Pancreas (tissue), 10 donors: Measurements from ENCODE around the gene ZNF318. TPM values are rescaled to one million over a fixed set of nuclear protein-coding genes. Genes with fewer than 3 reads are reported as not detected.

Experiments used
- ATAC-seq, 4 donors: fragments of 200-7000 bp; cut with Tn5 transposase; one replicate each; pipeline versions ENCODE4 v1.8.0 to v1.9.1; 2020; ENCODE audit warnings: mild to moderate bottlenecking in 4 of 4, moderate library complexity in 4 of 4
- DNase-seq, 6 donors: peaks; one replicate each; pipeline ENCODE4 v3.0.0-alpha.2; 2020
- FAIRE-seq: peaks from 2 replicates; lab custom pipeline; 2012; peaks lifted over from hg19 to GRCh38; lab: Jason Lieb, UNC
- H3K27ac ChIP-seq, 4 donors: fragments of 200-600 bp; sonication (generic); 1 replicate in 3 of 4; 2 replicates in 1 of 4; pipeline versions ENCODE4 v1.5.0 to v1.8.0; 2020
- H3K27me3 ChIP-seq, 4 donors: fragments of 200-600 bp; one replicate each; pipeline ENCODE4 v1.8.0; 2021
- H3K36me3 ChIP-seq, 3 donors: fragments of 200-600 bp; sonication (generic) in 1 of 3; one replicate each; pipeline versions ENCODE4 v1.5.0 to v1.8.0; 2020 to 2021
- H3K4me1 ChIP-seq, 3 donors: fragments of 200-600 bp; one replicate each; pipeline ENCODE4 v1.8.0; 2021
- H3K4me3 ChIP-seq, 4 donors: fragments of 200-600 bp; sonication (generic) in 2 of 4; one replicate each; pipeline versions ENCODE4 v1.5.0 to v1.8.0; 2020 to 2021
- H3K9me3 ChIP-seq, 4 donors: fragments of 200-600 bp; one replicate each; pipeline ENCODE4 v1.8.0; 2021
- WGBS, 2 donors: extraction: QIAGEN DNeasy Blood & Tissue Kit; methylation state at CpG; one replicate each; pipeline ENCODE4 v1.1.7; 2013; 5-methylcytosine and 5-hydroxymethylcytosine counted together
- intact Hi-C, 3 donors: fragments of 100-400 bp; cut with DNase I; formaldehyde crosslinking; loops; one replicate each; pipeline versions ENCODE4 v1.11.1 to v1.14.2; 2022
- polyA plus RNA-seq, 2 donors: library from polyadenylated mRNA; stranded (reverse); fragments of 200-250 nt; gene quantifications; one replicate each; pipeline ENCODE4 v1.2.3, GENCODE V29; 2013
- total RNA-seq, 6 donors: library from RNA; stranded (reverse); fragmentation: NEBNext Ultra II Directional in 4 of 6; extraction: Animal tissue kit (Norgen Biotek cat#: 25700) in 4 of 6; gene quantifications; one replicate each; pipeline versions ENCODE4 v1.2.1 to v1.2.4, GENCODE V29; 2021 to 2023
- TF ChIP-seq, protein P1 (sequence below), 4 donors: fragments of 200-600 bp; sonication (generic) in 3 of 4; IDR thresholded peaks; one replicate each; pipeline versions ENCODE4 v1.5.0 to v1.8.0; 2021; ENCODE audit warnings: antibody characterized with exemption in 4 of 4
- donor health status: healthy with polysubstance abuse.
- donor health status: DM: no; HTN: no; CAD: no; lungs with moderate emphysema.
- donor health status: DM: no; HTN: no; CAD: no.
- donor health status: control.
- donor health status: control.
- donor health status: Bipolar disorder and iron deficiency.
- donor health status: DM: yes; HTN: yes; CAD: no.
- donor health status: DM: no; HTN: no; CAD: no.
- donor health status: DM: no; HTN: no; CAD: no.
- donor health status: DM: yes; HTN: yes; CAD: no.

The ZNF318 gene
- total and polyA plus RNA-seq, 8 donors: 6.2 to 13.0 (median 8.7) TPM

DNA sequence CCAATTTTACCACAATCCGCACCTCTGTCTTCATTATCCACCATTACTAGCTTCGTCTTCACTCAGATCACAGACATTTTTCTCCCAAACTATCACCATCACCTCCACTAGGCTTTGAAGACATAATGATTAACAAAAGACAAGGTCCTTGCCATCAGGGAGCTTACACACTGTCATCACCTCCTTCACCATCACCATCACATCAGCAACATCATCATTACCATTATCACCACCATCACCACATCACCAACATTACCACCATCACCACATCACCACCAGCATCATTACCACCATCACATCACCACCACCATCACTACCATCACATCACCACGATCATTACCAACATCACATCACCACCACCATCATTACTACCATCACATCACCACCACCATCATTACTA, 75.7 kb downstream of the ZNF318 start:
- intact Hi-C loops: no loop called here
- TF ChIP-seq, protein P1, sequence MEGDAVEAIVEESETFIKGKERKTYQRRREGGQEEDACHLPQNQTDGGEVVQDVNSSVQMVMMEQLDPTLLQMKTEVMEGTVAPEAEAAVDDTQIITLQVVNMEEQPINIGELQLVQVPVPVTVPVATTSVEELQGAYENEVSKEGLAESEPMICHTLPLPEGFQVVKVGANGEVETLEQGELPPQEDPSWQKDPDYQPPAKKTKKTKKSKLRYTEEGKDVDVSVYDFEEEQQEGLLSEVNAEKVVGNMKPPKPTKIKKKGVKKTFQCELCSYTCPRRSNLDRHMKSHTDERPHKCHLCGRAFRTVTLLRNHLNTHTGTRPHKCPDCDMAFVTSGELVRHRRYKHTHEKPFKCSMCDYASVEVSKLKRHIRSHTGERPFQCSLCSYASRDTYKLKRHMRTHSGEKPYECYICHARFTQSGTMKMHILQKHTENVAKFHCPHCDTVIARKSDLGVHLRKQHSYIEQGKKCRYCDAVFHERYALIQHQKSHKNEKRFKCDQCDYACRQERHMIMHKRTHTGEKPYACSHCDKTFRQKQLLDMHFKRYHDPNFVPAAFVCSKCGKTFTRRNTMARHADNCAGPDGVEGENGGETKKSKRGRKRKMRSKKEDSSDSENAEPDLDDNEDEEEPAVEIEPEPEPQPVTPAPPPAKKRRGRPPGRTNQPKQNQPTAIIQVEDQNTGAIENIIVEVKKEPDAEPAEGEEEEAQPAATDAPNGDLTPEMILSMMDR (IDR thresholded peaks at IDR 0.05): no peak
- H3K4me3 ChIP-seq: no peak overlapping the region
- WGBS, 2 donors: 76 to 83% methylated on average over 3 of the region's 3 CpGs
- H3K27ac ChIP-seq: no peak overlapping the region
- no peaks in the 10 kb centered on the region for H3K9me3 ChIP-seq
- FAIRE-seq (no peak), DNase-seq (no peak), ATAC-seq (no peak)
- H3K4me1 ChIP-seq: no peaks in the 10 kb centered on the region
- H3K36me3 ChIP-seq: no peaks in the 10 kb centered on the region
- no peaks in the 10 kb centered on the region for H3K27me3 ChIP-seq

DNA sequence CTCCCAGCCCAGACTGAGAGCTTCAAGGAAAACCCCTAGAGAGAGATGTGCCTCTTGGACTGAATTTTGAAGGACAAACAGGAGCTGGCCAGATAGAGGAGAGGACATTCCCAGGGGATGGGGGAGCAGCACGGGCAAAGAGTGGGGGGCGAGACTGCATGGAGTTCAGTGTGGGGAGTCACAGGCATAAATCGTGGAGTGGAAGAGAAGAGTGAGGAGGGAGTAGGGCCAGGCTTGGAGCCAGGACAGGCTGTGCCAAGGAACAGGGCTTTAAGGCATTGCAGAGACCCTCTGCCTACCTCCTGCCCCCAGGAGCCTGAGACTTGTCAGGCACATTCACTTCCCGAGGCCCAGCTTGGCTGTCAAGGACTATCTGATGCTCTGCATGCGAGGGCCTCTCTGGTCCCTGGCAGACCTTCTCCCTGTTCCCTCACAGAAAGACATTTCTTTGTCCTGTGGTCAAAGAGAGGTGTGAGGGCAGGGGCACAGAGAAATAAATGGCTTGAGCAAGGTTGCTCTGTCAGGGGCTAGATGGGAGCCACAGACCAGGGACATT, 76.6 kb downstream of the ZNF318 start:
- H3K36me3 ChIP-seq: no peaks in the 10 kb centered on the region
- H3K4me1 ChIP-seq: no peaks in the 10 kb centered on the region
- no peak overlapping the region for H3K27ac ChIP-seq
- intact Hi-C loops: no loop called here
- 66 to 68% methylated on average over 5 of the region's 5 CpGs for WGBS, 2 donors
- ATAC-seq: no peak
- H3K9me3 ChIP-seq: no peaks in the 10 kb centered on the region
- H3K4me3 ChIP-seq: no peak overlapping the region
- TF ChIP-seq, protein P1 (IDR thresholded peaks at IDR 0.05): no peak
- peak in 2 of 6 donors; percentile 1 to 23 for DNase-seq
- FAIRE-seq: no peak
- H3K27me3 ChIP-seq: no peaks in the 10 kb centered on the region

DNA sequence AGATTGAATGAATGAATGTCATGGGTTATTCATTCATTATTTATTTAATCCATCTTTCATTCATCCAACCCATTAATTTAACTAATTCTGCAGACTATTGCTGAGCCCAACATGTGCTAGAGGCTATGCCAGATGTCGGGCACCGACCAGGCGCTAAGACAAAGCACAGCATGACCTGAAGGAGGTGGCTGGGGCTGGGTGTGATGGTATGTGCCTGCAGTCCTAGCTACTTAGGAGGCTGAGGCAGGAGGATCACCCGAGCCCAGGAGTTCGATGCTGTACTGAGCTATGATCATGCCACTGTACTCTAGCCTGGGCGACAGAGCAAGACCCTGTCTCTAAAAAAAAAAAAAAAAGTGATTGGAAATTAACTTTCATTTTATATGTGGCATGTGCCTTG, 77.1 kb downstream of the ZNF318 start:
- TF ChIP-seq, protein P1 (IDR thresholded peaks at IDR 0.05): no peak
- no peaks in the 10 kb centered on the region for H3K9me3 ChIP-seq
- DNase-seq (peak in 2 of 6 donors; percentile 3 to 22), FAIRE-seq (no peak), ATAC-seq (no peak)
- no peaks in the 10 kb centered on the region for H3K4me1 ChIP-seq
- 87 to 92% methylated on average over 6 of the region's 6 CpGs for WGBS, 2 donors
- H3K27me3 ChIP-seq: no peaks in the 10 kb centered on the region
- H3K36me3 ChIP-seq: no peaks in the 10 kb centered on the region
- H3K4me3 ChIP-seq: no peak overlapping the region
- no peak overlapping the region for H3K27ac ChIP-seq
- intact Hi-C loops: no loop called here

DNA sequence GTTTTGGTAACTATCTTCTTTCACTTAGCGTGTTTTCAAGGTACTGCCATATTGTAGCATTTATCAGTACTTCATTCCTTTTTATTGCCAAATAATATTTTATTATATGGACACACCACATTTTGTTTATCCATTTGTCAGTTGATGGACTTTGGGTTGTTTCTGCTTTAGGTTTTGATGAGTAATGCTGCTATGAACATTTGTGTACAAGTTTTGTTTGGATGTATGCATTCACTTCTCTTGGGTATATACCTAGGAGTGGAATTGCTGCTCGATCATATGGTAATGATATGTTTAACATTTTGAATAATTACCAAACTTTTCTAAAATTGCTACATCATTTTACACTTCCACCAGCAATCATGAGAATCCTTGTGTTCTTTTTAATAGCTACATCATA, 77.7 kb downstream of the ZNF318 start:
- H3K4me3 ChIP-seq: no peak overlapping the region
- TF ChIP-seq, protein P1 (IDR thresholded peaks at IDR 0.05): no peak
- no peaks in the 10 kb centered on the region for H3K9me3 ChIP-seq
- no peaks in the 10 kb centered on the region for H3K36me3 ChIP-seq
- H3K27ac ChIP-seq: no peak overlapping the region
- no peaks in the 10 kb centered on the region for H3K4me1 ChIP-seq
- intact Hi-C loops: no loop called here
- no peaks in the 10 kb centered on the region for H3K27me3 ChIP-seq
- WGBS, 2 donors: 89 to 94% methylated on average over 2 of the region's 2 CpGs
- no peak for DNase-seq
- no peak for ATAC-seq
- FAIRE-seq: no peak

DNA sequence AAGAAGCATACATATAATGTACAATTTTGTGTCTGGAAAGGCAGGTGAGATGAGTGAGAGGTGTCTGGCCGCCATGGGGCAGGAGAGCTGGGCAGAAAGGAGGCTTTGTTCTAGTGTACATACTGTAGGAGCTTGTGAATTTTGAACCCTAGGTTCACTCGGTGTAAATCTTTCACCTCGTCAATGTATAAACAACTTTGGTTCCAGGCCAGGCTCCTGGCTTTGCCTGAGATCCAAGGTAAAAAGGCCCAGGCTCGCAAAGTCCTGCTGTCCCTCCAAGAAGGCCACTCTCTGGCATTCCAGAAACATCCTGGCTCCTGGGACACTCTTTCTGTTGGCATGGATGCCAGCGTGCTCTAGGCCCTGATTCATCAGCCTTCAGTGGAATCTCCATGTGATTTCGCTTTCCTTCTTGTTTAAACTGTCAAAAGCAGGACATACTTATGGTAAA, 78.5 kb downstream of the ZNF318 start:
- Histone ChIP-seq H3K4me3 (no peak overlapping the region), H3K27me3 (no peaks in the 10 kb centered on the region), H3K4me1 (no peaks in the 10 kb centered on the region), H3K36me3 (no peaks in the 10 kb centered on the region), H3K9me3 (no peaks in the 10 kb centered on the region), H3K27ac (no peak overlapping the region)
- FAIRE-seq: no peak
- ATAC-seq: no peak
- TF ChIP-seq, protein P1 (IDR thresholded peaks at IDR 0.05): no peak
- 53 to 57% methylated on average over 6 of the region's 6 CpGs for whole genome bisulfite sequencing, 2 donors
- peak in 2 of 6 donors; percentile 5 to 11 for DNase-seq
- intact Hi-C loops: no loop called here
